NCI-H82 treated with DMSO at 0.1 percent for 48 hours (cell line): ENCODE measurements around the gene SCN10A.

Experiments used
- DNase-seq: peaks from one replicate; lab custom pipeline; 2025; ENCODE audit not compliant: unreplicated experiment; lab: John Stamatoyannopoulos, UW

The SCN10A gene

DNA sequence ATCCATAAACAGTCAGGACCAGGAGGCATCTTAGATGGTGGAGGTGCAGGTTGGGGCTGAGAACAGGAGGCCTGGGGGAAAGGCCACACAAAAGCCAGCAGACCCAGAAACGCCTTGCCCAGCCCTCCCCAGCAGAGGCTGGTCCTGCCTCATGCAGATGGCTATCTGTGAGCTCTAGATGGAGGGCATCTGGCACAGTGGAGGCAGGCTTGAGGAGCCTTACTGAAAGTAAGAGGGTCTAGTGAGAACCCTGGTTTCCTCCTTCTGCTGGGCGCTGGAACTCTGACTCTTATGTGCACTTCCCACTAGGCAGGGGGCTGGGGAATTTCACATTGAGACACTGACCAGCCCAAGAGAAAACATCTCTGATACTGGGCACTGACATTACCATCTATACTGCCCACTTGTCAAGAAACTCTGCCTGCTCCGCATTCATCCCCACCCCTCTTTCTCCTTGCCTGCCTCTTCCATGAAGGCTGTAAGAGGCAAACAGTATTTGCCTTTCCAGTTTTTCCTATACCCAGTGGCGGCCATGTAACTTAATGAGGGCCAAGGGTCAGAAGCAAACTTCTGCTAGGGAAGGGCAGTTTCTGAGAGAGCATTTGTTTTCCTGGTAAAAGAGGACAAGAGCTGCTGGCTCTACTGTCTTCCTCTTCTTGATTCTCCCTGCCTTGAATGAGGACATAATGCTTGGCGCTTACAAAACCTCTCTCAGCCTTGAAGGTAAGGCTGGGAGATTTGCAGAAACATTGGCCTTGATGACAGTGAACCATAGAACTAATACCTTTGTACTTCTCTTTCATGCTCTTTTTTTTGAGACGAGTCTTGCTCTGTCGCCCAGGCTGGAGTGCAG lies 162.1 kb downstream of the SCN10A start:
- DNase-seq, result no peak

DNA sequence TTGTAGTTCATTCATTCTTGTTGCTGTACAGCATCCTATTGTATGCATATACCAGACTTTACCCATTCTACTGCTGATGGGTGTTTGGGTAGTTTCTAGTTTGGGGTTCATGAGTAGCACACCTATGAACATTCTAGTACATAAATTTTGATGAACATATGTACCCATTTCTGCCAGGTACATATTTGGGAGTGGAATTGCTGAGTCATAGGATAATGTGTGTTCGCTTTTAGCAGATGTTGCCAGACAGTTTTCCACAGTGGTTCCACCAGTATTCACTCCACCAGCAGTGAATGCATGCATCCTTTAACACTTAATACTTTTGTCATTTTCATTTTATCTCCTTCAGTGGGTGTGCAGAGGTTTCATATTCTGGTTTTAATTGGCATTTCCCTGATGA lies 163.1 kb downstream of the SCN10A start:
- no peak for DNase-seq

- DNase-seq, result no peak
Observed at GRCh38 chr3:38651153-38651789, 164.7 kb downstream of the SCN10A start.

- DNase-seq, result no peak
Observed at GRCh38 chr3:38650248-38650951, 165.6 kb downstream of the SCN10A start.

DNA sequence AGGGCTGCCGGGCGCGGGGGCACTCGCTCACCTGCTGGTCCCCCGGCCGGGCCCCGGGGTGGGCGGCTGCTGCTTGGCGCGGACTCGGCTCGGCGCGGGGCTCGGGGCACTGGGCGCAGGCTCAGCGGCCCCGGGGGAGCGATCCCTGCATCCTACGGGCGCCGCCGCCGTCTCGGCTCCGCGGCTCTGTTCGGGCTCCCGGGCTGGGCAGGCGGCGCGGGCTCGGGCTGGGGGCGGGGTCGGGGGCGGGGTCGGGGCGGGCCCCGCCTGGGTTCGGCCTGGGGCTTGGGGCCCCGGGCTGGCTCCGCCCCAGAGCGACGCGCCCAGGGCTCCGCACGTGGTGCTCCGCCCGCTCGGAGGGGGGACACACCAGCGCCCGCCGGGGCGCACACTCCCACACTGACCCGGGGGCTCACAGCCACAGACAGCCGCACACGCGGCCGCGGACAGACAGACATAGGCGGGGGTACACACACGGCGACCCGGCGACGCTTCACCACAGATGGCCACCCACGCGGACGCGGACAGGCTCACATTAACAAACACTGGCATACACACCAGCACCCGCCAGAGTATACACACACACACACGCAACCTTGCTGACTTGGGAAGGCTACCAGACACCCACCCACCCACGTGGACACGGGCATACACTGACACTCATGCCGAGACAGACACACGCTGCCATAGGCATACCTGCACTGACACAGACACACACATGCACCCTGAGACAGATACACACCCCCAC lies 166.3 kb downstream of the SCN10A start, which contains the start of gene SCN5A:
Gene SCN5A, minus strand, starts transcription at position 188 of the 748 bp plus-strand sequence. CDS start 16,380 bp downstream, outside the sequence.
- no peak for DNase-seq

DNA sequence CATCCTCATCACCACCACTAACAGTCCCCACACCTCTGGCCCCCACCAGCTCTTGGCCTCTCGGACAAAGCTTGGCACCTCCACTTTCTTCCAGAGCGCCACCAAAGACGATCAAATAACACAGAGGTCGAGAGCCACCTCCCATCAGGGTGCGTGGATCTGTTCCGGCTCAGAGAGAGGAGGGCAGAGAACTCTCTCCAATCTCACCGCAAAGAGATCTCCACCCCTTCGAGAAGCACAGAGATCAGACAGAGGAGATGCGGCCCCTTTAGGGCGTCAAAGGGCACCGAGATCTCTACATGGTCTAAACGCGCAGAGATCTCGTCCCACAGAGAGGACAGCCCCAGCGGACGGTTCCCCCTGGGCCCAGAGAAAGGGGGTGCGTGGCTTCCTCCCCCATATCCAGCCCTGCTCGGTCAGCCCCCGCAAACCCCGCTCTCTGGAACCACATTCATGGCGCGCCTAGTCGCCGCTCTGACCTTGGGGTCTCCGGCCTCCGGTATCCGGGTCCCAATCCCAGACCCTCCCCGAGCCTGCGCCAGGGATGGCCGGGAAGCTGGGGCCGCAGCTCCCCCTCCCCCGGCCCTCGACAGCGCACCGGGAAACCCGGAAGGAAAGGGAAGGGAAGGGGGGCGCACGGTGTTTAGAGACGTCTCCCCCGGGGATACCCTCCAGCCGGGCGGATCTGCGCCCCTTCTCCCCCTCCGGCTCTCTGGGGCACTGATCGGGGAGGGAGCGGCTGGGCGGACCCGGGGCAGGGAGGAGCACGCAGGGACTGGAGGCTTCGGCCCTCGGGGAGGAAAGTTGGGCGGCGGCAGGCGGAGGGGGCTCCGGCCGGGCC lies 167.1 kb downstream of the SCN10A start:
- no peak for DNase-seq

GRCh38 chr3:38648024-38648658 lies 167.9 kb downstream of the SCN10A start:
- DNase-seq, result no peak

- DNase-seq, result no peak
Observed at GRCh38 chr3:38647217-38647970, 168.6 kb downstream of the SCN10A start.
